Hypothalamus (tissue), 51 donors: ENCODE data around the gene TOM1L2.
"Not testable (repeated sequence)": the region's sequence is repeated elsewhere in the genome, so short reads cannot be mapped to it uniquely, and the experiment has no call there.

Source experiments
- DNase-seq, 51 donors: peaks; one replicate each; lab custom pipeline; 2025; lab: John Stamatoyannopoulos, UW

Gene TOM1L2

GRCh38 chr17:17995887-17996286 is 23.7 kb upstream of the TOM1L2 start:
- DNase-seq: not testable (repeated sequence)

DNA sequence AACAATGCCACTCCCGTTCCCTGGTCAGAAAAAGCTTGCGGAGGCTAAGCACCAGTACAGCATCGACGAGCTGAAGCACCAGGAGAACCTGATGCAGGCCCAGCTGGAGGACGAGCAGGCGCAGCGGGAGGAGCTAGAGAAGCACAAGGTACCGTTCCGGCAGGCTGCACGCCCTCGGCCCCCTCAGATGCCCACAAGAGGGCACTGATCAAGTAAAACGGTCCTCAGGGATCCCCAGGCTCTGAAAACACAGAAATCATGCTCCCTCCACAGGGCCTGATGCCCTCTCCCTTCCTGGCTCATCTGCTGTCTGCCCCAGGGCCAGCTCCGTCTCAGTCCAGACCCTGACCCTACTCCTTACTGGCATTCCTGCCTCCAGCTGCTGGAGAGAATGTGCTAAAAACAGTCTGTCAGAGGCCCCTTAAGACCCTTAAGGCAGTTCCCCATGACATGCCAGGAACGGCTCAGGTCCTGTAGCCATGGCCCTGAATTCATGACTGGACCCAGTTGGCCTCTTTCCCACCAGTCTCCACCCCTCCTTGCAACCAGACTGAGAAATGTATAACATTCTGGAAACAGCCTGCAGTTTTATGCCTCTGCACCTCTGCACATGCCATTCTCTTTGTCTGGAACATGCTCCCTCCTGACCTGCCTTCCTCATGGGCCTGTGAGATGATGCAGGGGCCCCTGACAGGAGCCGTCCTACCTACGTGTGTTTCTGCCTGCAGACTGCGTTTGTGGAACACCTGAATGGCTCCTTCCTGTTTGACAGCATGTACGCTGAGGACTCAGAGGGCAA is 22.3 kb upstream of the TOM1L2 start:
- DNase-seq: peak in 15 of 51 donors; percentile 4 to 47 (median 15)

DNA sequence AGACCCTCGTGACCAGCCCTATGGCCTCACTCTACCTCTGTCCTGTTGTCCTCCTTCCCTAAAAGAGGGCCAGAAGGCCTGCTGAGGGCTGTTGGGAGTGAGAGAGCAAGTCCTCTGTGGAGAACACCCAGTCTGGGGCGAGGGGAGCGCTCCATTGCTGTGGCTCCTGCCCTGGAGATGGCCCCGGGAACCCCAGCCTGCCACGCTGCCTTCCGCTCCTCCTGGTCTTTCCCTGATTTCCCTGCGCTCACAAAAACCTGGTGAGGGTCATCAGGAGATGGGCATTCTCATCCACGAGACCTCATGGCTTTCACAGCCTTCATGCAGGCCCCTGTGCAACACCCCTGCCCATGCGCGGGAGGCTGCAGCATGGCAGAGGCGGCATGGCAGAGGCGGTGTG is 21.7 kb upstream of the TOM1L2 start:
- no peak for DNase-seq

DNA sequence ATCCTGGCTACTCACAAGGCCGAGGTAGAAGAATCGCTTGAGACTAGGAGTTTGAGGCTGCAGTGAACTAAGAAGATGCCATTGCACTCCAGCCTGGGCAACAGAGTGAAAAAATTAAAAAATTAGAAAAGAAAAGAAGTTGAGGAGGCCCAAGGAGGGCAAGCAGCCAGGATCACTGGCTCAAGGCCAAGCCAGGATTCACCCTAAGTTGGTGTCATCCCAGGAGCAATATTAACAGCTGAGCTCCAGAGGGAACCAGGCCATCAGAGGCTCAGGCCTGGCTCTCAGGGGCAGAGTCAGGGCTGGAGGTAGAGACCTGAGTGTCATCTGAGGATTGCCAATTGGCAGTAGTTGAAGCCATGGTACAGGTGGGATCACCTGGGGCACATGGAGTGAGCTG is 21.2 kb upstream of the TOM1L2 start:
- no peak for DNase-seq

GRCh38 chr17:17990282-17990681 is 18.1 kb upstream of the TOM1L2 start:
- DNase-seq: no peak

DNA sequence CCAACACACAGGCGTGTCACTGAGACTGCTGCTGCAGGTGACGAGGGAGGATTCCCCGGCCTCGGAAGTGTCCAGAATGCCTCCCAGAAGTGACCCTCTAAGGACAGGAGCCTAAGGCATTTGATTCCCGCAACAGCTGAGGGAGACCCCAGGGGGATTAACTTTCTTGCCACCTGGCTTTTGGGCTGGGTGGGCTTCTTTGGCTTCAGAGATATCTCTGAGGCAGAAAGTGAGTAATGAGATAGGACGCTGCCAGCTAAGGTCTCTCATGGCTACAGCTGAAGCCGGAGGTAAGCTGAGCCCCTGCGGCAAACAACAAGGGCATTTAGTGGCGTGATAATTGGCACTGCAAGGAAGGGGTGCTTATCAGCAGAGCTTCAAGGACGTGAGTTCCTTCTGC is 17.4 kb upstream of the TOM1L2 start:
- DNase-seq: no peak

- DNase-seq: no peak
Observed at GRCh38 chr17:17989081-17989480, 16.9 kb upstream of the TOM1L2 start.

- DNase-seq: no peak
Observed at GRCh38 chr17:17988427-17988945, 16.3 kb upstream of the TOM1L2 start.

GRCh38 chr17:17987901-17988300 is 15.7 kb upstream of the TOM1L2 start:
- no peak for DNase-seq

GRCh38 chr17:17987187-17987896 is 15.1 kb upstream of the TOM1L2 start:
- DNase-seq: no peak

DNA sequence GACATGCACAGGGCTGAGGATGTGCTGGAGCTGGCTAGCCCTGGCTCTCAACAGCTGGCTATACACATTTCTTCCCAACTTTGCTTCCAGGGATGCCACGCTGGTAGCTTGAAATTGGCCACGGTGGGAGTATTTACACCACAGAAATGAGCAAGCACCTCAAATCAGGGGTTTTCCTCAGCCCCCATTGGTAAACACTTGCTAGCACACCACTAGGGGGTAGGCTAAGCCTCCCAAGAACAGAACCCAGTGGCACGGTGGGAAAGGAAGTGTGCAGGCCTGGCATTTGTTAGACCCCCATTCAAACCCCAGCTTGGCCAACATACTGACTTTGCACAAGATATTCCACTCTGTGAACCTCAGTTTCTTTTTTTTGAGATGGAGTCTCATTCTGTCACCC is 13.4 kb upstream of the TOM1L2 start:
- no peak for DNase-seq

- no peak for DNase-seq
Observed at GRCh38 chr17:17985153-17985552, 13.0 kb upstream of the TOM1L2 start.

DNA sequence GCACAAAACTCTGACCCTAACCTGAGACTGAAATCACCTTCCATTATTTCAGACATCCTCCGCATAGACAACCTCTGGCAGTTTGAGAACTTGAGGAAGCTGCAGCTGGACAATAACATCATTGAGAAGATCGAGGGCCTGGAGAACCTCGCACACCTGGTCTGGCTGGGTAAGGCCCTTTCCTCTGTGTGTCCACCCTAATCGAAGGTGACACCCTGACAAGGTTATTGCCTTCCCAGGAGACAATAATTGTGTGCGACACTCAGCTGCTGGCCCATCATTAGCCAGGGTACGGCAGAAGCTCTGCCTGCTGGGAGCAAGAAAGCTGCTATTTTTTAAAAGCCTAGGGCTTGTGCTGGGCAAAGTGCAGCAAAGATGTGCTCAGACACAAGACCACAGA is 11.6 kb upstream of the TOM1L2 start:
- no peak for DNase-seq

- no peak for DNase-seq
Observed at GRCh38 chr17:17983376-17983775, 11.2 kb upstream of the TOM1L2 start.

- DNase-seq: no peak
Observed at GRCh38 chr17:17982801-17983200, 10.6 kb upstream of the TOM1L2 start.

DNA sequence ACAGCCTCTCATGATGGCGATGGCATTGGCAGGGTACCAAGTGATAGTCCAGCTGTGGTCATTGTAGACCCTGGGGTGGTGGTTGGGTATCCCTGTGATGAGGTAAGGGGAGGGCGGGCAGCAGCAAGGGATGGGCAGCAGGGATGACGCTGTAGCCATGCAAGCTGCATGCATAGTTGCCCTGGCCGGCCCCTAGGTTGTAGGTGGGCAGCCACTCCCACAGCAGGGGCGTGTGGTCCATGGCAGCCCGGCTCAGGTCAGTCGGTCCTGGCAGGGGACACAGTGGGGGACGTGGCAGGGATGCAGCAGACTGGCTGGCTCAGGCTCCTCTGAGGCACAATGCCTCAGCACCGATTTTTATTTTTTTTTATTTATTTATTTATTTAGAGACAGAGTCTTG is 9.1 kb upstream of the TOM1L2 start:
- no peak for DNase-seq

DNA sequence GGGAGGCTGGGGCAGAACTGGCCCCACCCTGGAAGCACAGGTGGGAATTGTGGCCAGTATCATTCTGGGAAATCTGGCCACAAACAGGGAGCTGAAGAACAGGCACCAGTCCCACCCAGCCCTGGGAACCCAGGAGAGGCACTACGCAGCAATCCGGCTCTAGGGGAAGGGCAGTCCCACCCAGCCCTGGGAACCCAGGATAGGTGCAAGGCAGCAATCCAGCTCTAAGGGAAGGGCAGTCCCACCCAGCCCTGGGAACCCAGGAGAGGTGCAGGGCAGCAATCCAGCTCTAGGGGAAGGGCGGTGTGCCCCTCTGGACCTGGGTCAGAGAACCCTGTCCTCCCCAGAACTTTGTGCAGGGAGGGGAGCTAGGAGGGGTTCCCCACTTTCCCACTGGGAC is 7.6 kb upstream of the TOM1L2 start:
- DNase-seq: no peak

GRCh38 chr17:17978481-17979424 is 6.6 kb upstream of the TOM1L2 start:
- DNase-seq: no peak

GRCh38 chr17:17976931-17977570 is 4.9 kb upstream of the TOM1L2 start:
- DNase-seq: no peak

DNA sequence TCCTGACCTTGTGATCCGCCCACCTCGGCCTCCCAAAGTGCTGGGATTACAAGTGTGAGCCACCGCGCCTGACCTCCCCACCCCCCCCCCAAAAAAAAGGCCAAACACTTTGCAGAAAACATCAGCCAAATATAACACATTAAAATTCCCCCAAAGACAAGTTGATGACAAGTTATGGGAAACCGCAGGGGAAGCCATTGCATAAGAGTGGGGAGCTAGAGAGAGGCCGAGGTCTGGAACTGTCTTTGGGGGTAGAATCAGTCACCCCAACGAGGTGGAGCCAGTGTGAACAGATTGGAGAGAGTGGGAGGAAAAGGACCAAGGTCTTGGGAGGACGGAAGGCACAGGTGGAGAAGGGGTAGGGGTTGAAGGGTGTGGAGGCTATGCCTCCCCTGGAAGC is 3.2 kb upstream of the TOM1L2 start:
- no peak for DNase-seq

- no peak for DNase-seq
Observed at GRCh38 chr17:17972952-17973254, 703 bp upstream of the TOM1L2 start.
